ENCODE measurements around the gene SH2D3C.

The SH2D3C gene, protein sequence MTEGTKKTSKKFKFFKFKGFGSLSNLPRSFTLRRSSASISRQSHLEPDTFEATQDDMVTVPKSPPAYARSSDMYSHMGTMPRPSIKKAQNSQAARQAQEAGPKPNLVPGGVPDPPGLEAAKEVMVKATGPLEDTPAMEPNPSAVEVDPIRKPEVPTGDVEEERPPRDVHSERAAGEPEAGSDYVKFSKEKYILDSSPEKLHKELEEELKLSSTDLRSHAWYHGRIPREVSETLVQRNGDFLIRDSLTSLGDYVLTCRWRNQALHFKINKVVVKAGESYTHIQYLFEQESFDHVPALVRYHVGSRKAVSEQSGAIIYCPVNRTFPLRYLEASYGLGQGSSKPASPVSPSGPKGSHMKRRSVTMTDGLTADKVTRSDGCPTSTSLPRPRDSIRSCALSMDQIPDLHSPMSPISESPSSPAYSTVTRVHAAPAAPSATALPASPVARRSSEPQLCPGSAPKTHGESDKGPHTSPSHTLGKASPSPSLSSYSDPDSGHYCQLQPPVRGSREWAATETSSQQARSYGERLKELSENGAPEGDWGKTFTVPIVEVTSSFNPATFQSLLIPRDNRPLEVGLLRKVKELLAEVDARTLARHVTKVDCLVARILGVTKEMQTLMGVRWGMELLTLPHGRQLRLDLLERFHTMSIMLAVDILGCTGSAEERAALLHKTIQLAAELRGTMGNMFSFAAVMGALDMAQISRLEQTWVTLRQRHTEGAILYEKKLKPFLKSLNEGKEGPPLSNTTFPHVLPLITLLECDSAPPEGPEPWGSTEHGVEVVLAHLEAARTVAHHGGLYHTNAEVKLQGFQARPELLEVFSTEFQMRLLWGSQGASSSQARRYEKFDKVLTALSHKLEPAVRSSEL
- 8.4 to 52.1 (median 45.3) reads per million in 3 experiments for total RNA-seq

DNA sequence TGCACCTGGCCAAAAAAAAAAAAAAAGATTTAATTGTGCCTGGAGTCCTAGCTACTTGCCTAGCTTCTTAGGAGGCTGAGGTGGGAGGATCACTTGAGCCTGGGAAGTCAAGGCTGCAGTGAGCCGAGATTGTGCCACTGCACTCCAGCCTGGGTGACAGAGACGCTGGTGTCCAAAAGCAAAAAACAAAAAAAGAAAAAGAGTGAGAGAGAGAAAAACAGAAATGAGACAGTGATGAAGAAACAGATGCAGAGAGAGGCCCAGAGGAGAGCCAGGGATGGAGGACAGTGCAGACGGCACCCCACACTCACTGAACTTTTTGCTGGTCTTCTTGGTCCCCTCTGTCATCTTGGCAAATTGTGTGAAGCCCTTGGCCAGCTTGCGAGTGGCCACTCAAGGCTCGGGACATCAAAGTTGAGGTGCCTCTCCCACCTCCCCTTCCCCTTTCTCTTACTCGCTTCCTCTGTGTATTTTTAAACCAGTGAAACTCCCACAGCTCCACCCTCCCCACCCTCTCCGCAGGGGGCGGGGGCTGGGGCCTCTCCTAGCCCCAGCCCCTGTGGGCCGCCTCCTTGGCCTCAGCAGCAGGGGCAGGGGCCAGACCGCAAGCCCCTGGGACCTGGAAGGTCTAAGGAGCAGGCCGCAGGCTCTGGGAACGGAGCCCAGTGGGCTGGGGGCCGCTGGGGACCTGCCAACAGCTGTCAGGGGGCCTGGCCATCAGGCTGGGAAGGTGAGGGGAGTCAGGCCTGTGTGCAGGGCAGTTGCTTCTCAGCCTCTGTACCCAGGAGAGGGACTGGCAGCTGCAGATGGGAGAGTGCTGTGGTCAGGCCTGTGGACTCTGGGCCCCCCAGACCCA is at the start of gene SH2D3C:
Gene SH2D3C (minus strand): TSS at position 387 of the 856 bp plus-strand sequence. CDS start 39 bp downstream, at position 348.
- peak; percentile 30 for DNase-seq

DNA sequence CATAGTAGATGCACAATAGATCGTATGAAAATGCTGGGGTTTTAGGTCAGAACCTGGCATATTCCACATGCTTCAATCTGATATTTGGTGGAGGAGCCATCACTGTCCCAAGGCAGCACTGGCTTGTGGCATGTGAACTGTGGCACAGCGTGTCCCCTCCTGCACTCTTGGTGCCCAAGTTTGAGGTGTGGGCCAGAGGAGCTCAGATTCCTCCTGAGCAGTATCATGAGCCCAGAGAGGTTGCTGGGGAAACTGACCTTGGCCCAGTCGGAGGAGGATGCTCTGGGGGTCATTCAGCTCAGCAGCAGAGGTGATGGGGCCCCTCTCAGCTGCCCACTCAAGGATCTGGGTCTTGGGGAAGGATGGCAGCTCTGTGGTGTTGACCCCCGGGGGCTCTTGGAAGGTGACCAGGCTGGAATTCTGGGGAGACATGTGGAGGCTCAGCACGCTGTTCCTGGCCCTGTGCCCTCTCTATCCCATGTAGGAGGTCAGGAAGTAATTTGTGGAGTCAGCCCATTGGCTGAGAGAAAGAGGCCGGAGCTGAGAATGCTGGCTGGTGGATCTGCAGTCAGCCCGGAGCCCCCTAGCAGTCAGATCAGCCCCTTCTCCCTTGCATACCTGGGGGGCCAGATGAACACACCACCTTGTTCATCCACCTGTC is 47.9 kb upstream of the SH2D3C start:
- DNase-seq: no peak

DNA sequence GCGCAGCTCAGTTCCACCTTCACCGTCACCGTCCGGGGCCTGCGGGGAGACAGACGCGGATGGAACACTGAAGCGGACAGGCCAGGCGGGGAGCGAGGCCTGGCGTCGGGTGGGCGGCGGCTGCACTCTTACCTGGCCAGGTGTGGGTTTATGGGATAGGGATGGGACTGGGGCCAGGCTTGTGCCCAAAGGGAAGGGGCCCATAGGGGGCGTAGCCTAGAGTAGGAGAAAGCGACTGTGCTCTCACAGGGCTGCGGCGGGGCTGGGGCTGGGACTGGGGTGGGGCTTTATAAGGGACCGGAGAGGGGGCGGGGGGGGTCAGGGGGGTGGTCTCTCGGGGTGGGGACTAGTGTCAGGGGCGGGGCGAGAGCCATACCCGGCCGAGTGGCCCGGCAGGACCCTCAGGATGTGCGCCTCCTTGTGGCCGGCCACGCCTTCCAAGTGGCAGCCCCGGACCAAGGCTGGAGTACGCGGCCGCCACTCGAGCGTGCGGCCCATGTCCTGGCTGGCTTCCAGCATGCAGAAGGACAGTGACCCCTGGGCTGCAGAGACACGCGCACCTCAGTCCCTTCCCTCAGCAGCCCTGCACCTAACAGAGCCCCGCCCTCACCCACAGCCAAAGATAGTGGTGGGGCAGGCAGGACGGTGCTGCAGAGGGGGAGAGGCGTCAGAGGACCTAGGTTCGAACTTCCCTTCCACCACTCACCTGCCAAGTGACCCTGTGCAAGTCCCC is 47.0 kb upstream of the SH2D3C start:
- no peak for DNase-seq

DNA sequence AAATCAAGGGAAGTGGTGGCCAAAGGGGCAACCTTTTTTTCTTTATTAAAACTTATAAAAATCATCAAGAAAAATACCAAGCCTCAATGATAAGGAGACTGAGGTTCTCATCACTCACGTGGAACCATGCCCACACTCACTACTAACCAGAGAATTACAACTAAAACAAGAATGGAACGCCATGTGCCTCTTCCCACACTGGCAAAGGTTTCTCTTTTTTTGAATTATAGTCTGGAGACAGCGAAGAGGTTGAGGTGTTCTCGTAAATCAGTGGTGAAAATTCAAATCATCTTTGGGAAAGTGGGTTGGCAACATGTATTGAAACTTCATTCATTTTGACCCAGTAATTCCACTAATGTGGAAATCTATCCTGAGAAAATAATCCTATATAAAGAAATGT is 43.6 kb upstream of the SH2D3C start:
- no peak for DNase-seq

DNA sequence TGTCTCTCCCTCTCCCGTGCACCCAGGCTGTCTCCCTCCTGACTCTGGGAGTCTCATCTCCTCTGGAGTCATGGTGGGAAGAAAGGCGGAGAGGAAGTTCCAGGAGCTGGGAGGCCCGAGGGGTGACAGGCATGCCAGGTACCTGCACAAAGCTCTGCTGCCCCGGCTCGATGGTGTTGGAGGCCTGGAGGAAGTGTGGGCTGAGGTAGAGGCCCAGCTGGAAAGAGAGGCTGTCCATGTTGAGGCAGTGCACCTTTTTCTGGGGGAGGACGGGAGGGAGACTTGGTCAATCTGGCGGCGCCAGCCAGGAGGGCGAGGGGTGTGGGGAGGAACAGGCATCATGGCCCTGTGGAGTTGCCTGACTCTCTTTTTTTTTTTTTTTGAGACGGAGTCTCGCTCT is 40.1 kb upstream of the SH2D3C start:
- DNase-seq: no peak

DNA sequence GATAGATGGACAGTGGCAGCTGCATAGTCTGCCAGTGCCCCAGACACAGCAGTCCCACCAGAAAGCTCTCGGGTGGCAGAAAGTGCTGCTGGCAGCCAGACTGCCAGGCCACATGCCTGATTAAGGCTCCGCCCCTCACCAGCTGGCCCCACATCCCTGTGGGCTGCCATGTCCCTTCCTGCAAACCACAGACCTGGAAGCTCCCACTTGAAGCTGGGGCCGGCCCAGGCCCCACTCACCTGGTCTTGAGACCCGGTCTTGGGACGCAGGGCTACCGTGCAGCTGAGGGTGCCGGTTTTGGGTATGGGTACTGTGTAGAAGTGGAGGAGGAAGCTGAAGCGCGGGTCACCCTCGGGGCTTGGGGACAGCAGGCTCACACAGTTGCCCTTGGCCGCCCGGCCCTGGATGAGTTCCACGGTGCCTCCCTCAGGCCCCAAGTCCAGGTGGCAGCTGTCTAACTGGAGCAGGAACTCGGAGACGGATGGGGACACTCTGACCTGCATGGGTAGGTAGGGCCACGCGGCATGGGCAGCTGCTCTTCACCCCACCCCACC is 39.5 kb upstream of the SH2D3C start:
- no peak for DNase-seq

DNA sequence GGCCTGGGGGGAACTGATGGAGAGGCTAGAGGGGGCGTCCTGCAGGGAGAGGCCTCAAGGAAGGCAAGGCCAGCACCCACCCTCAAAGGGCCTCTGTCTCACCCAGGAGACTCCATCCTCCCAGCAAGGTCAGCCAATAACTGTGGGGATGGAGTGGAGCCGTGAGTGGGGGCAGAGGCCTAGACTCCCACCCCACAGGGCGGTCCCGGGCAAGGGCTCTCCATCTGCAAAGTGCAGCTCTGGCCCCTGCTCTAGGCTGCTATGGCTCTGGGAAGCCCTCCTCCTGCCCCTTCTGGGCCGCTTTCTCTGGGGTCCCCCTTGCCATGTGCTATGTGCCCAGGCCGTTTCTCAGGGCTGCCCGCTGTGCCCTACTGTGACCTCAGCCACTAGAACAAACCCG is 38.3 kb upstream of the SH2D3C start:
- DNase-seq: no peak

DNA sequence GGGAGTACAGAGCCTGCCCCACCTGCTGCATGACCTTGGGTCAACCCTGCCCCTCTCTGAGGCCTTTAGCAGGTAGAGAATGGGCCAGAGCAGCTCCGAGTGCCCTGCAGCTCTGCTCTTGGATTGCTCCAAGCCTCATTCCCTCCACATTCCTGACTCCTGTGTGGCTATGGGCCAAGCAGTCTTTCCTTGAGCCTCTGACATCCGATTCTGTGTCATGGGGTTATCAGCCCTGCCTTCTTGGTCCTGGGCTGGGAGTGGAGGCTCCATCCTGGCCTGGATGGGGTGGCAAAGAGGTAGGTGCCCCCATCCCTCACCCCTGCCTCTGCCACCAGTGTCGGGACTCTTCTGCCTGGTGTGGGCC is 37.9 kb upstream of the SH2D3C start:
- no peak for DNase-seq

DNA sequence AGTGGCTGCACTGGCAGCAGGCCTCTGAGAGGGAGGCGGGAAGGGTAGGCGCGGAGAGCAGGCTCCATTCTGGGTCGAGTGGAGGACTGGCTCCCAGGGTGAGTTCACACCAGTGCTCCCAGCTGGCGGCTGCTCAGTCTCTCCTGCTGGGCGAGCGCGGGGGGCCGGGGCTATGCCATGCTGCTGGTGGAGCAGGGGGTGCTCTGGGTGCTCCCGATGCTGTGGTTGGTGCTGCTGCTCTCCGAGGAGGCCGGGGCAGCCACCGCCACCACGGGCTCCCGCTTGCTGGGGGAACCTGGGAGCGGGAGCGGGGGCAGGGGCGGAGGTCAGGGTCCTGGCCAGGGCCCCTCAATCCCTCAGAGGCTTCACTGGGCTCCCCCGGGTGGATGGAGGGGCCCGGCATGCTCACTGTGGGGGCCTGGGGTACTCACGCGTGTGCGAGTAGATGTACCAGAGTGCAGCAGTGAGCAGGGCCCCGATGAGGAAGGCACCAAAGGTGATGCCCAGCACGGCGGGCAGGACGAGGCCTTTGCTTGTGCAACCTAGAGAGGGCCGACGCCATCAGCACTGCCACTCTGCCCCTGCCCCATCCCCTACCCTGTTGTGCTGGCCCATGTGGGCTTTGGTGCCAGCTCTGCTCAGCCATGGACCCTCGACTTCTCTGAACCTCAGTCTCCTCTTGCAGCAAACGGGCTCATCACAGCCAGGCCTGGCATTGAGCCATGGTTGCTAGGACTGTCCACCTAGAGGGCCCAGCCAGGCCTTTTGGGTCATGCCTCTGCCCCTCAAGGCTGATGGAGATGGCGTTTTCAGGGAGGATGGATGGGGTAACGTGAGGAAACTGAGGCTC is 37.3 kb upstream of the SH2D3C start:
- DNase-seq: no peak

DNA sequence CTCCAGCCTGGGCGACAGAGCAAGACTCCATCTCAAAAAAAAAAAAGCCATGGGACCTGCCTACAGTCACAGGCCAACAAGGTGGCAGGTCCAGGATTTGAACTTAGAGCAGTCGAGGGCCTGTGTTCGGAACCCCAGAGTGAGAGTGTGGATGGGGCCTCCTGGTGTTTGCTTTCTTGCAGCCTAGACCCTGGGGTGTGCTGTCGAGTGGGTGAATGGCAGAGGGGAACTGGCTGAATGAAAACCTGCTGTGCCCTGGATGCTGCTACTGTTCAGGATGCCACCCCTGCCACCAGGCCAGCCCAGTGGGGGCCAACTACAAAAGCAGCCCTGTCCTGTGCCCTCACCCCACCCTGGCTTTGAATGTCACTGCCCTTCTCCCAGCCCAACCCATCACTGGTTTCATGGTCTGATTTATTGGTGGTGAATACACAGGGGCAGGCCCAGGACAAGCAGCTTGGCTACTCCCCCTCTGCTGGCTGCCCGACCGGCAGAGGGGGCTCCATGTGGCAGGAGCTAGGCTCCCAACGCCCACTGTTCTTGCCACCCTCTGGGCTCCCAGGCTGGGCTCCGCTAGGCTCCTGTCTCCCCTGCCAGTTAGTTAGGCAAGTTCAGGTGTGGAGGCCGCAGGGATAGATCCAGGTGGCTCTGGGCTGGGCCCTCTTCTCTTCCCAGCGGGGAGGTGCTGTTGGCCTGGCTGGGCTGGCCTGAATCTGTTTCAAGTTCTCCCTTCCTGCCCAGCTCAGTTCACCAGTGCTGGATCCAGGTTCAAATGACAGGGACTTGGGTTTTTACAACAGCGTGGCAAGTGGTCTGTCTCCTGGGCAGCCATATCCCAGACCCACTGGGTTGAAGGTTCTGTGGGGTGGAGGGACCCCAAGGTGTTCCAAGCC is 36.4 kb upstream of the SH2D3C start:
- no peak for DNase-seq

DNA sequence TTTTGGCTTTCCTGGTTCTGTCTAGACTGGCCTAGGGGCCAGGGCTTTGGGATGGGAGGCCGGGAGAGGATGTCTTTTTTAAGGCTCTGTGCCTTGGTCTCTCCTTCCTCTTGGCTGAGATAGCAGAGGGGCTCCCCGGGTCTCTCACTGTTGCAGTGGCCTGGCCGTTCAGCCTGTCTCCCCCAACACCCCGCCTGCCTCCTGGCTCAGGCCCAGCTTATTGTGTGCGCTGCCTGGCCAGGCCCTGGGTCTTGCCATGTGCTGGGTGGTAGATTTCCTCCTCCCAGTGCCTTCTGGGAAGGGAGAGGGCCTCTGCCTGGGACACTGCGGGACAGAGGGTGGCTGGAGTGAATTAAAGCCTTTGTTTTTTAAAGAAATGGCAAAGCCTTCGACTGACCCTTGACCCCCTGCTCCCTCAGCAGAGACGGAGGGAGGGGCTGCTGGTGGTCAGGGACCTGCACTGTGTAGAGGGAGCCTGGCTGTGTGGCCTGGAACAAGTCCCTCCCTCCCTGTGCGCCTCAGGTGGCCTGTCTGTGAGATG is 35.3 kb upstream of the SH2D3C start:
- DNase-seq: no peak

DNA sequence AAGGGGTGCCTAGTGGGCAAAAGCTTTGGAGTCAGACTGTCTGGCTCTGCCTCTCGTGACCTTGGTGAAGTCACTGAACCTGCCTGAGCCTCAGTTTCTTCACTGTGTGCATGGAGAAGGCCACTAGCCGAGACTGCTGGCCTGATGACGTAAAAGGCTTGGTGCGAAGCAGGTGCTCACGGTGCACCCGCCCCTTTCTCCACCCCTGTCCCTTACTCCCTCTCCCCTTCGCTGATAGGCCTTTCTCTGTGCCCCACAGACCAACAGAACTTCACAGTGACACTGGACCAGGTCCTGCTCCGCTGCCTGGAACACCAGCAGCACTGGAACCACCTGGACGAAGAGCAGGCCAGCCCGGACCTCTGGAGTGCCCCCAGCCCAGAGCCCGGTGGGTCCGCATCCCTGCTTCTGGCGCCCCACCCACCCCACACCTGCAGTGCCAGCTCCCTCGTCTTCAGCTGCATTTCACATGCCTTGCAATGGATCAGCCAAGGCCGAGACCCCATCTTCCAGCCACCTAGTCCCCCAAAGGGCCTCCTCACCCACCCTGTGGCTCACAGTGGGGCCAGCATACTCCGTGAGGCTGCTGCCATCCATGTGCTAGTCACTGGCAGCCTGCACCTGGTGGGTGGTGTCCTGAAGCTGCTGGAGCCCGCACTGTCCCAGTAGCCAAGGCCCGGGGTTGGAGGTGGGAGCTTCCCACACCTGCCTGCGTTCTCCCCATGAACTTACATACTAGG is 34.6 kb upstream of the SH2D3C start:
- no peak for DNase-seq

DNA sequence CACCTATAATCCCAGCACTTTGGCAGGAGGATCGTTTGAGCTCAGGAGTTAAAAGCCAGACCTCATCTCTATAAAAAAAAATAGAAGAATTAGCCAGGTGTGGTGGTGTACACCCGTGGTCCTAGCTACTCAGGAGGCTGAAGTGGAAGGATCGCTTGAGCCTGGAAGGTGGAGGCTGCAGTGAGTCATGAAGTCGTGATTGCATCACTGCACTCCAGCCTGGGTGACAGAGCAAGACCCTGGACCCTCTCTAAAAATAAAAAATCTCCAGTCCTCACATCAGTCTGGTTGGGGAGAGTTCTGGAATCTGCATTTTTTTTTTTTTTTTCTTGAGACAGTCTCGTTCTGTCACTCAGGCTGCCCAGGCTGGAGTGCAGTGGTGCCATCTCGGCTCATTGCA is 33.5 kb upstream of the SH2D3C start:
- DNase-seq: no peak

DNA sequence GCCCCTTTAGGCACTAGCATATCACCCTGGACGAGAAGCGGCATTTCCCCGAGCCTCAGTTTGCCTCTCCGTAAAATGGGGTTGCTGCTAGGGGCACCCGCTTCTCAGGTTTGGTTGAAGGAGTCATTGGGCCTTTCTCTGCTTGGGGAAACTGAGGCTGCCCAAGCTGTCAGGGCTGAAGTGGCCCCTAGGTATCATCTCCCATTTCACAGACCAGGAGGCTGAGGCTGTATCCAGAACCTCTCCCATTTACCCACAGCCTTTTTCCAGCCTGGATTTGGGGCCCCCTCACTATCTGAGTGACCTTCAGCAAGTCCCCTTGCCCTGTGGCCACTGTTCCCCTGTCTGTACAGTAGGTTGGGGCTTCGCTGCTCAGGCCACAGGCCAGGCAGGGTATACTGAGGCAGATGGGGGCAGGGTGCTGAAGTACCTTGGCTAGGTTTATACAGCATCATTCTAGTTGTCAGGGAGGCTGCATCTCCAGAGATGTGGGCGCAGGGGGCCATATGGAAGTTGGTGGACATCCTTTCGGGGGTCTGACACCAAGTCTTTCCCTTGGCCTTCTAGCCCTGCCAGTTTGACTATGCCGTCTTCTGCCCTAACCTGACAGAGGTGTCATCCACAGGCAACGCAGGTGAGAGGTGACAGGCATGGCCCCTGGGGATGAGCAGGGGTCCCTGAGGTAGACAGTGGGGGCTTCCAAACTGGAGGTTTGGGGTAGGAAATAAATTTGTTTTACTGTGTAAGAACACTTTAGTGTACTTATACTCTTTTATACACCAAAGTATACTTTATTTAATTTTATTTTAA is 32.1 kb upstream of the SH2D3C start:
- DNase-seq: no peak

DNA sequence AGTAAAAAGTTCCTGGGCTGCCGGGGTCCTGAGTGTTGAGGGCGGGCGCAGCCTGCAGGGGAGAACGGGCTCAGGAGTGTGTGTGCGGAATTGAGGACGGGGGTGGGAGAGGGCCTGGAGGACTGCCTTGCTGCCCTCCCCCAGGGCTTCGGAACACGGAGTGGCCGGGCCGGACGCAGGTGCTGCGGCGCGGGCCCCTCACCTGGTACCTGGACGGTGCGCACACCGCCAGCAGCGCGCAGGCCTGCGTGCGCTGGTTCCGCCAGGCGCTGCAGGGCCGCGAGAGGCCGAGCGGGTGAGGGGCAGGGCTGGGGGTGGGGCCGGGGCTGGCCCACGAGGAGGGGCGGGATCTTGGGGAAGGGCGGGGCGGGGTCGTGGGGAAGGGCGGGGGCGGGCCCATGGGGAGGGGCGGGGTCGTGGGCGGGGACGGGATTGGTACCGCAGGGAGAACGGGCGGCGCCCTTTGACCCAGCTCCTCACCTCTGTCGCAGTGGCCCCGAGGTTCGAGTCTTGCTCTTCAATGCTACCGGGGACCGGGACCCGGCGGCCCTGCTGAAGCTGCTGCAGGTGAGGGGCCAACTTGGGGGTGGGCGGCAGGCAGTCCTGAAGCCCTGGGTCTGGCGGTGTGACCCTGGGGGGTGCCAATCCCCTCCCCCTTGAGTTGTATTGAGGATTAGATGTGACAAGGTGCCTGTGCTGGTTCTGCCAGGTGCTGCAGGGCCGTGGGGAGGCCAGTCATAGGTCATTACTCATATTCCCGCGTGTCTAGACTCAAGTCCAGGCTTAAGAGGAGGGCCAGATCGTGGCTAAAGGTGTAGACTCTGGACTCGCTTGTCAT is 31.3 kb upstream of the SH2D3C start:
- DNase-seq: no peak

DNA sequence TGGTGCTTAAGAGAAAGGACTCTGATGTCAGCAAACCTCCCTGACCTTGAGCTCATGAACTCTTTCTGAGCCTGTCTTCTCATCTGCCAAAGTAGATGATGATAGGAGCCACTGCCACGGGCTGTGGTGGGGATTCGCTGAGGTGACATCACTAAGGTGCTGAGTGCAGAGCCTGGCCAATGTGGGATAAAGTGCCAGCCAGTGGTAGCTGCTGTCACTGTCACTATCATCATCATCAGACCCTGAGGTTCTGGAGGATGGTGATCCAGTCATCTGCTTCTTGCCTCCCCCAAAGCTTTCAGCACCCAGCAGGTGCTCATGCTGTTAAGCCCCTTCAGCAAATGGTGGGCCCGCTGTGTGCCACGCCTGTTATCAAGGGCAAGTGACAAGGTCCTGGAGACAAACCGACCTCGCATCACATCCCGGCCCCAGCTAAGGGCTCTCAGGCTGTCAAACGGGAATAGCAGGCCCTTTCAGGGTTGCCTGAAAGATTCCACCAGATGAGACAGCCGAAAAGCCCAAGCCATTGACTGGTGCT is 30.6 kb upstream of the SH2D3C start:
- DNase-seq: no peak
